Calu3 (cell line): Measurements from ENCODE around the gene ELMO1. TPM values are rescaled to one million over a fixed set of nuclear protein-coding genes. Genes with fewer than 3 reads are reported as not detected.

ENCODE experiments used
- BruUV-seq: library from RNA; stranded (reverse); fragments of 400-500 nt; replicated peaks from 2 replicates; lab custom pipeline; 2021; lab: Mats Ljungman, UMichigan
- CTCF ChIA-PET: fragments of 300-600 bp; sonication (Branson Sonifier 250); formaldehyde crosslinking; loops from one replicate; lab custom pipeline; 2022; ENCODE audit warnings: antibody characterized with exemption; lab: Charles Lee
- DNase-seq: peaks from one replicate; pipeline ENCODE4 v3.0.0; 2022
- H3K27ac Mint-ChIP-seq: one replicate; pipeline ENCODE4 v1.8.0; 2022; ENCODE audit warnings: mixed read lengths; ENCODE audit not compliant: unreplicated experiment
- H3K27me3 Mint-ChIP-seq: one replicate; pipeline ENCODE4 v1.8.0; 2022; ENCODE audit warnings: mixed read lengths; ENCODE audit not compliant: unreplicated experiment
- H3K36me3 Mint-ChIP-seq: one replicate; pipeline ENCODE4 v1.8.0; 2022; ENCODE audit warnings: mild to moderate bottlenecking, moderate library complexity, mixed read lengths; ENCODE audit not compliant: insufficient read depth, unreplicated experiment
- H3K4me1 Mint-ChIP-seq: one replicate; pipeline ENCODE4 v1.8.0; 2022; ENCODE audit warnings: mild to moderate bottlenecking, low read depth, mixed read lengths; ENCODE audit not compliant: unreplicated experiment
- H3K4me3 Mint-ChIP-seq: one replicate; pipeline ENCODE4 v1.8.0; 2022; ENCODE audit warnings: mild to moderate bottlenecking, low read depth, moderate library complexity, mixed read lengths; ENCODE audit not compliant: unreplicated experiment
- H3K9me3 Mint-ChIP-seq: one replicate; pipeline ENCODE4 v1.8.0; 2022; ENCODE audit warnings: low read depth, mixed read lengths; ENCODE audit not compliant: unreplicated experiment
- CTCF ChIP-seq: fragments of 200-600 bp; IDR thresholded peaks from one replicate; pipeline ENCODE4 v1.8.0; 2022; ENCODE audit warnings: antibody characterized with exemption; ENCODE audit not compliant: unreplicated experiment
- intact Hi-C: fragments of 100-400 bp; cut with micrococcal nuclease; formaldehyde crosslinking; loops from one replicate; pipeline ENCODE4 v1.10.0; 2022; ENCODE audit not compliant: unreplicated experiment
- total RNA-seq: library from RNA; stranded (reverse); gene quantifications from 2 replicates; pipeline ENCODE4 v1.2.3, GENCODE V29; 2022

Gene ELMO1
- total RNA-seq, 1 experiment from 2014 or later, result not detected

DNA sequence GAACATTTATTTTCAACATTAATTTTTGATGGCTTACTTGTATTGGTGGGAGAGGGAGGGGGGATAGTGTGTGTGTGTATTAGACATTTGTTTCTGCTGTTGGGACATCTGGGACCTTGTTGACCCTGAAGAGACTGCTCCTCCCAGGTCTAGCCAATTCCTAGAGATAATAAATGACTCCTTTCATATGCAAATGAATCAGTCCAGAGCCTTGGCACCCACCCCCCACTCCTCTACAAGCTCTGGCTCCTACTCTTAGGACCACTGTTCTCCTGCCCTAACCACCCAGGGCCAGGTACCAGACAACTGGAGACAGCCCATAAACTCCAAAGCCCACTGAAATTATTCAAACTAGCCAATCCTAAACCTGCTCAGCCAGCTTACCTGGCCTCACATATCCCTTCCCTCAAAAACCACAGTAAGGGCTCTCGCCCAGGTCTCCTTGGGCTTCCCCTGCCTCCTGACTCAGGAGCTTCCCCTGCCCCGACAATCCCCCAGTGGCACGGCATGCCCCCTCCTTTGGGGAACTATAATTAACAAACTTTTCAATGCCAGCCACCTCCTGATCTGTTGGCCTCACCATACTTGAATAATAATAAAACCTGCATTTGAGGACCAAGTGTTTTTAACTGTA is 233.3 kb downstream of the ELMO1 start:
- intact Hi-C loops, result no loop called here
- CTCF ChIA-PET, result no interaction called here
- Mint-ChIP-seq H3K27ac (no peak overlapping the region), H3K27me3 (peaks cover 67% of the 10 kb centered on the region), H3K4me1 (no peaks in the 10 kb centered on the region), H3K4me3 (no peak overlapping the region), H3K9me3 (no peaks in the 10 kb centered on the region), H3K36me3 (no peaks in the 10 kb centered on the region)
- BruUV-seq, result no TSS peak
- TF ChIP-seq CTCF, result no peak
- DNase-seq, result no peak

DNA sequence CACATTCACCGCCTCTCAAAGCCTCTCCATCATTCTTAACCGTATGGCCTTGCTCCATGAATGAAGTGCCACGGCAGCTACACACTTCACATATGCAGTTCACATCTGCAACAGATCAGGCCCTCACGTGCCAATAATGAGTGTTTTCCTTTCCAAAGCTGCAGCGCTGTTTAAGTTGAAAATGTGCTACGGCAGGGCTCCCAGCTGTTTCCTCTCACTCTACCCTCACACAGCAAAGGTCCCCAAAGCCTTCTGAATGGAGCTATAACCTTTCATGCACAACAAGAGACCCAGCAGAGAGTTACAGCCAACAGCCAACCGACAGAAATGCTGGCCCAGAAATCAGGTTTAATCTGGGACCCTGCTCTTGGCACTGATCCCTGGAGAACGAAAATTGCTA is 236.1 kb downstream of the ELMO1 start:
- intact Hi-C loops, result no loop called here
- TF ChIP-seq CTCF, result no peak
- Mint-ChIP-seq H3K27ac (no peak overlapping the region), H3K4me3 (no peak overlapping the region), H3K9me3 (no peaks in the 10 kb centered on the region), H3K4me1 (no peaks in the 10 kb centered on the region), H3K36me3 (no peaks in the 10 kb centered on the region), H3K27me3 (peaks cover 66% of the 10 kb centered on the region)
- BruUV-seq, result no TSS peak
- no peak for DNase-seq
- CTCF ChIA-PET, result no interaction called here

DNA sequence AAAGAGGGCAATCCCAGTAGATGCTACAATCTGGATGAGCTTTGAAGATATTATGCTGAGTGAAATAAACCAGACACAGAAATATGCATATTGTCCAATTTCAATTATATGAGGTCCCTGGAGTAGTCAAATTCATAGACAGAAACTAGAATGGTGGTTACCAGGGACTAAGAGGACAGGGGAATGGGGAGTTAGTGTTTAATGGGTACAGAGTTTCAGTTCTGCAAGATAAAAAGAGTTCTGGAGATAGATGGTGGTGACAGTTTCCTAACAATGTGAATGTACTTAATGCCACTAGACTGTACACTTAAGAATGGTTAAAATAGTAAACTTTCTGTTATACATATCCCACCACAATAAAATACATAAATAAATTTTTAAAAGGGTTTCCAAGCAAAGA is 236.6 kb downstream of the ELMO1 start:
- TF ChIP-seq CTCF, result no peak
- no TSS peak for BruUV-seq

GRCh38 chr7:37211097-37211880 is 237.4 kb downstream of the ELMO1 start:
- no peaks in the 10 kb centered on the region for H3K36me3 Mint-ChIP-seq
- intact Hi-C loops, result no loop called here
- H3K9me3 Mint-ChIP-seq, result no peaks in the 10 kb centered on the region
- H3K27ac Mint-ChIP-seq, result no peak overlapping the region
- BruUV-seq, result no TSS peak
- no peak for TF ChIP-seq CTCF
- CTCF ChIA-PET, result no interaction called here
- H3K27me3 Mint-ChIP-seq, result peaks cover 54% of the 10 kb centered on the region
- no peak for DNase-seq
- H3K4me3 Mint-ChIP-seq, result no peak overlapping the region
- H3K4me1 Mint-ChIP-seq, result no peaks in the 10 kb centered on the region

More for the DNA sequence above, 236.6 kb downstream of the ELMO1 start:
- Mint-ChIP-seq H3K27me3 (peaks cover 61% of the 10 kb centered on the region), H3K9me3 (no peaks in the 10 kb centered on the region), H3K27ac (no peak overlapping the region), H3K36me3 (no peaks in the 10 kb centered on the region), H3K4me1 (no peaks in the 10 kb centered on the region), H3K4me3 (no peak overlapping the region)
- no peak for DNase-seq
- CTCF ChIA-PET, result no interaction called here
- intact Hi-C loops, result no loop called here
